Measurements from ENCODE around the gene FAM3C. TPM values are rescaled to one million over a fixed set of nuclear protein-coding genes. Genes with fewer than 3 reads are reported as not detected.

The FAM3C gene
- polyA plus RNA-seq, 1 donor: 83.6 TPM

DNA sequence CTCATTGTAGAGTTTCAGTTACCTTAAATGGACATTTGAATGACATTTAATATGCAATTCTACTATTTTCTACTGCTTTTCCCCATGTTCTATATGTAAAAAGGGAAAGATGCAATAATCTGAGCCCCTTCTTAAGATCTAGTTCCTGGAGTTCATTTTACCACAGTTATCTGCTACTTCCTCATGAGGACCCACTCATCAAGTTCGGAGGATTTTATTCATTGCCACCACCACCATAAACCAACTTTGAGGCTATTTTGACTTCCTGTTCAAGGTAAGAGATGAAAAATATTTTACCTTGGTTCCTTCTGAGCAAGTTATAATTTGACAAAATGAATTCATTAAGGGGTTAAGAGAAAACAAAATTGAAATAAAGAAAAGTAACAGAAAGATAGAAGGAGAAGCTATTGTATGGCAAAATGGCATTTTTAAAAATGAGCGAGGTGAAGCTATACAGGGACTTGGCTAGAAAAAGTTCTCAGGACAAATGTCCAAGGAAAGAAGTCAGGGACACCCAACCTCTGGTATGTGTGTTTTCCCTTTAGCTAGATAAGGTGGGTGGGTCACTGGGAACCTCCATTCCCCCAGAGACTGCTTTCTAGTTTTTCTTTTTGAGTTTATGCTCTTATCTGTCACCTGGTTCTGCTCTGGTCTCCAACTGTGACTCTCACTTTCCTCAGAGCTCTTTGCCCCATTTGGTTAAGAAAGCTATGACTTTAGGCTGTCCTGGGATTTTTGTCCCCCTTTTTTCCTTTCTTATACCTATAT is 14.9 kb upstream of the FAM3C start:
- no peak for DNase-seq (ENCODE audit: low read depth)

GRCh38 chr7:121406944-121407343 is 10.8 kb upstream of the FAM3C start:
- DNase-seq (ENCODE audit: low read depth): no peak

- no peak for DNase-seq (ENCODE audit: low read depth)
Measured at GRCh38 chr7:121406461-121406860, 10.4 kb upstream of the FAM3C start.

GRCh38 chr7:121404348-121404747 is 8.2 kb upstream of the FAM3C start:
- no peak for DNase-seq (ENCODE audit: low read depth)

- no peak for DNase-seq (ENCODE audit: low read depth)
Measured at GRCh38 chr7:121402701-121403100, 6.6 kb upstream of the FAM3C start.

DNA sequence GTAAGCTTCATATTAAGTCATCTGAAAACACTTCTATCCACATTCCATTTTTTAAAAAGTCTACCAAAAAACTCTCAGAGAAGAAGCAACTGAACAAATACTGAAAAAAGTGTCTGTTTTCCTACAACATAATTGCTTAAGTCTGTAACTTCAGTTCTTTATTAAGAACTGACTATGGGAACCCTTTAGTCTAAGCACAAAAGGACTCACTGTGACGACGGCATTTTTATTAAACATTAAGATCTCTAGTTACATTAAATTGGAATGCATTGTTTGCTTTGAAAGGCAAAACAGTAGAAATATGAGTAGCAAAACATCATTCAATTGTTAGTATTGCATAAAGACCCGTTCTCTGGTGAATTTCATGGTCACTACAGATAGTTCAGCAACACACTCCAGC is 5.8 kb upstream of the FAM3C start:
- DNase-seq (ENCODE audit: low read depth): no peak

GRCh38 chr7:121398246-121398645 is 2.1 kb upstream of the FAM3C start:
- no peak for DNase-seq (ENCODE audit: low read depth)

- DNase-seq (ENCODE audit: low read depth): no peak
Measured at GRCh38 chr7:121397822-121398221, 1.7 kb upstream of the FAM3C start.

DNA sequence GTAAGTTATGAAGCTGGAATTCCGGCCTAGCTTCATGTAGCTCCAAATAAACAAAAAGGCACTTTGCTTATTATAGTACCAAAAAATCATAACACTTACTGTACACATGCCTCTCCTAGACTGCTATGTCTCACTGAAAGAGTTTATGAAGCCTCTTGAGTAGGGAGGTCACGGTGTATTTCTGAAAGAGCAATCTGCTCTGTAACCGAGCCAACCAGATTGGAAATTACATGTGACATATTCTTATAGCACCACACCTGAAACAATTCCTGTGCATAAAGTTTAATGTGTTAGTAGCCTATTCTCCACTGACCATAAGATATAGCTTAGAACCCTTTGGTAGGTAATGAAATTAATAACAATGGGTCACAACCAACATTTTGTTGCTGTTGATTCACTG is 1.3 kb upstream of the FAM3C start:
- DNase-seq (ENCODE audit: low read depth): no peak

GRCh38 chr7:121395494-121395960 is 581 bp downstream of the FAM3C start:
- DNase-seq (ENCODE audit: low read depth): no peak

- DNase-seq (ENCODE audit: low read depth): no peak
Measured at GRCh38 chr7:121394709-121395140, 1.4 kb downstream of the FAM3C start.

GRCh38 chr7:121393005-121393366 is 3.1 kb downstream of the FAM3C start:
- DNase-seq (ENCODE audit: low read depth): no peak

DNA sequence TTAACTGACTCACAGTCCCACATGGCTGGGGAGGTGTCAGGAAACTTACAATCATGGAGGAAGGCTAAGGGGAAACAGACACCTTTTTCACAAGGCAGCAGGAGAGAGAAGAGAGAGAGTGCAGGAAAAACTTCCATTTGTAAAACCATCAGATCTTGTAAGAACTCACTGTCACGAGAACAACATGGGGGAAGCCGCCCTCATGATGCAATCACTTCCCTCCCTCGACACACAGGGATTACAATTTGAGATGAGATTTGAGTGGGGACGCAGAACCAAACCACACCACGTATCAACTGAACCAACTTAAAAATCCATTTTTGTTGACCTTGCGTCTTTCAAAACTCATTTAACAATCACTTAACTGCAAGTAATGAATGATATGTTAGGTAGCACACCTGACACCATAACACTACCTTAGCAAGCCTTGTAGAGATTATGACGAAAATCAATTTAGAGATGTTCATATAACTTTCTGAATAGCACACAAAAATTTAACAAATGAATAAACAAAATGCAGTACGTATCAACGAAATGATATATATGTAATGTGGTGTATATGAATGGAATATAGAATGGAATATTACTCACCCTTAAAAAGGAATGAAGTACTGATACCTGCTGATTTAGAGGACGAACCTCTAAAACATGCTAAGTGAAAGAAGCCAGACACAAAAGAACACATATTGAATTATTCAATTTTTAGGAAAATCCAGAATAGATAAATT is 3.7 kb downstream of the FAM3C start:
- no peak for DNase-seq (ENCODE audit: low read depth)

GRCh38 chr7:121391686-121392085 is 4.4 kb downstream of the FAM3C start:
- DNase-seq (ENCODE audit: low read depth): no peak

DNA sequence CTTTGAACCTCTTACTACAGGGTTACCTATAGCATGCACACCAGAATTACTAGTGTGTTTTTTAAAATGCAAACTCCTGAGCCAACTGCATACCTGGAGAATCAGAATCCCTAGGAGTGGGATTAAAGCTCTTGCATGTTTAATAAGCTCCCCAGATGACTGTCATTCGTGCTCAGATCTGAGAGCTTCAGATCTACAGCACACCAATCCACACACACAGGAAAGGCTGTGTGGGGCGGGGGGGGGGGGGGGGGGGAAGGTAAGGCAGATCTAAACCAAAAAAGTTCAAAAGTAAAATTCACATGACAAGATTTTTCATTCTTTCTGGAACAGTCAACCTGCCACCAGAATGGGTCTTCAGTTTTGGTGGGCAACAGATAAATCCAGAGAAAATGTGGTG is 5.5 kb downstream of the FAM3C start:
- no peak for DNase-seq (ENCODE audit: low read depth)

DNA sequence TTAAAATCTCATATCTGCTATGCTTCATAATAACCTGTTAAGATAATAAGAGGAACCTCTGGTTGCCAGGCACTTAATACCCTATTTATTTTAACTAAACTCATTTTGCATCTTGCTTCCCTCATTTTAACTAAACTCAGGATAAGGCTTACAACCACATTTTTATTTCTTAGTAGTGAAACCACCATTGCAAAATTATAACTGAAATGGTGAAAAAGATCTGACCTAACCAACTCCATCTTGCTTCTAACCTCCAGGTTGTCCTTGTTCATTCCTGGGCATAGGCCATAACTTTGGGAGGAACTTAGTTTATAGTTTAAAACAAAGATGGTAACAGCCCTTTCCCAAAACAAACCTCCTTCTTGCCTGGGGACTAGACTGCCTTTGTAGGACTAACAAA is 6.0 kb downstream of the FAM3C start:
- no peak for DNase-seq (ENCODE audit: low read depth)

- no peak for DNase-seq (ENCODE audit: low read depth)
Measured at GRCh38 chr7:121388950-121389349, 7.2 kb downstream of the FAM3C start.

DNA sequence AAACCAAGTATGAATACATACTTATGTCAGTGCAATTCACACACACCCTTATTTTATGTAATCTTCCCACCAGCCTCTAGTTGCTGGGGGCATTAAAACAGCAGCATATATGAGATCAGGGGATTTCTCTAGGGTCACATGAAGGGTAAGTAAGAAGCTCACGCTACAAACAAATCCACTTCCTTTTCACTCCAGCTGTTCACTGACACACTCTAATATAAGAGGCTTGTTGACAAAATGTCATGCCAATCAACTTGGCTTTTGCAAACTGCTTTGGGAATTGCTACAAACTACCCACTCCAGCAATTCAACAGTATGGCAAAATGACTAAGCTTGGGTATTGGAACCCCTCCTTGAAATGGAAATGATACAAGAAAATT is 10.3 kb downstream of the FAM3C start:
- no peak for DNase-seq (ENCODE audit: low read depth)

DNA sequence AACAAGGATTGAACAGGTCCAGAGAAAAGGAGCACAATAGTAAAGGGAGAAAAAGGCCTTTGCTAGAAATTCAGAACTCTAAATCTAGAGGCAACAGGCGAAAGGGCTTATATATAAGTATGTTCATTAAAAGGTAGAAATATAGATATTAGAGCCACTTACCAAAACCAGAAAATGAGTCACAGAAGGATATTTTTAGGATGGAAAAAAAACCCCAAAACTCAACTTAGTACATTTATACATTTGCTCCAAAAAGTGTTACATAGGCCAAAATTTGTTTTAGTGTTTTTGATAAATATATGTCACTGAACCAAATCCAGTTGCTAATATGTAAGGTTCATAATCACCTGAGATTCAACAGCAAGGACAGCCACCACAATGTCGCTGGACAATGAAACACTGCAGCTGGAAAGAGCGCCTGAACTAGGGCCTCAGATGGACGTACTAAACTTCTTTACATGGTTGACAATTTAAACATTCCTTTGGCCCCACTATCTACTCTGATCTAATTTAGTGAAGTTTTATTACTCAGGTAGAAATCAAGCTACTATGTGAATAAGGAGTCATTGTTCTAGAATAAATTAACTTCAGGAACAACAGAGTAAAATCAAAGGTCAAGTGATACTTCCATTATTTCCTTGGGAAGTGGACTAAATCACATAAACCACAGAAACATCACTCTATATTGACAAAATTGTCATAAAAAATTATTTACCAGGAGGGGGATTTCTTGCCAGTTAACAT is 10.9 kb downstream of the FAM3C start:
- DNase-seq (ENCODE audit: low read depth): no peak

DNA sequence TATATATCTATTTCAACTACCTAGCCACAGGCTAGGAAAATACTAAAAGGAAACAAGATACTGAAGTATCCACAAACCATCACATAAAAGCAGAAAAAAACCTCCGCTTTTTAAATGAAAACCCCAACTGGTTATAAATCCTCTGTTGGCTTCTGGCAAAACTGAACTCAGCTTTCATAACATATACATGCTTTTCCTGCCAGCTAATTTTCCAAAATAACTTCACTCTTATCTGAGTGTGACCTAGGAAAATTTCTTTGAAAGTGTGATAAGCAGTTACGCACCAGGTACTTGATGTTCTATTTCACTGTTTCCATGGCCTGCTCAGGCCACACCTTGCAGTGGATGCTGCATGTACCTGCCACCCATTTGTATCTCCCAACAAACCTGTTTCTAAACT is 11.8 kb downstream of the FAM3C start:
- no peak for DNase-seq (ENCODE audit: low read depth)

DNA sequence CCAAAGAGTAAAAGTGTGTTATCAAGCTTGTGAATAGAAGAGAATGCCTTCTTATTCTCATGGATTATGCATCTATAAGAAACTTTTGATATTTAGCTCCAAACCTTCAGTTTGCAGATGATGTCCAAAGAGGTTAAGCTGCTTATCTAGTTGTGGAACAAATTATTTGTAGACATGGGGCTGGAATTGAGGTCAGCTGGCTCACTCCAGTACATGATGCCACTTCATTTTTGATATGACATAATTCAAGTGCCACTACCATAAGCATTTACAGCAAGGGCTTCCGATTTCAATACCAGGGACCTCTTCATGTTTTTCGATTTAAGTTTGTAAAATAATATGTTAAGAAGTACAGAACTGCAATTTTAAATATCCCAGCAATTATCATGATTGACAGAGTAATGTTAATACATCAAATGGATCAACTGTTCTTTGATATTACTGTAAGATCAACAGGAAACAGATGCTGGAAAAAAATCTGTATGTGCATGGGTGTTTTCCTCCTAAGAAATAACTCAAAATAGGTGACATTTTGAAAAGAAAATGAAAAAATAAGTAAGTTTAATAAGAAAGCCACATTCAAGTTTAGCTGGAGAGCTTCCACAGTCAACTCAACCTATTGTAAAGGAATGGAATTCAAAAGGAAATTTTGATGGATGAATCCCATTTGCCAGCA is 12.7 kb downstream of the FAM3C start:
- DNase-seq (ENCODE audit: low read depth): no peak

DNA sequence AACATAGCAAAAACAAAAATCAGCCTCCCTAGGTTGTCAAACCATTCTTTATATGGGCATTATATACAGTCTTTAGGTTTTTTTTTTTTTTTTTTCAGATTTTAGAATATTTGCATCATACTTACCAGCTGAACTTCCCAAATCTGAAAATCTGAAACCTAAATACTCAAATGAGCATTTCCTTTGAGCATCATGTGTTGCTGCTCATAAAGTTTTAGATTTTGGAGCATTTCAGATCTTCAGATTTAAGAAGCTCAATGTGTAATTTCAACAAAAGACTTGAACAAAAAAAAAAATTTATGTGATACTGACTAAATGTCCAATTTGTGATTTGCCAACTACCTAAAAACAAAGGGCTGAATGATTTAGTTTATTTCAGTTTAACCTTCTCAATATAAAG is 13.6 kb downstream of the FAM3C start:
- DNase-seq (ENCODE audit: low read depth): no peak

Measured in forelimb muscle (tissue), 1 donor.